ENCODE measurements around the gene PLD4.
"Not testable (repeated sequence)": the region's sequence is repeated elsewhere in the genome, so short reads cannot be mapped to it uniquely, and the experiment has no call there.

PLD4 gene

GRCh38 chr14:104898195-104898558, 26.5 kb upstream of the PLD4 start:
- DNase-seq (ENCODE audit: low read depth in 4 of 4, low spot score in 1 of 4): no peak

DNA sequence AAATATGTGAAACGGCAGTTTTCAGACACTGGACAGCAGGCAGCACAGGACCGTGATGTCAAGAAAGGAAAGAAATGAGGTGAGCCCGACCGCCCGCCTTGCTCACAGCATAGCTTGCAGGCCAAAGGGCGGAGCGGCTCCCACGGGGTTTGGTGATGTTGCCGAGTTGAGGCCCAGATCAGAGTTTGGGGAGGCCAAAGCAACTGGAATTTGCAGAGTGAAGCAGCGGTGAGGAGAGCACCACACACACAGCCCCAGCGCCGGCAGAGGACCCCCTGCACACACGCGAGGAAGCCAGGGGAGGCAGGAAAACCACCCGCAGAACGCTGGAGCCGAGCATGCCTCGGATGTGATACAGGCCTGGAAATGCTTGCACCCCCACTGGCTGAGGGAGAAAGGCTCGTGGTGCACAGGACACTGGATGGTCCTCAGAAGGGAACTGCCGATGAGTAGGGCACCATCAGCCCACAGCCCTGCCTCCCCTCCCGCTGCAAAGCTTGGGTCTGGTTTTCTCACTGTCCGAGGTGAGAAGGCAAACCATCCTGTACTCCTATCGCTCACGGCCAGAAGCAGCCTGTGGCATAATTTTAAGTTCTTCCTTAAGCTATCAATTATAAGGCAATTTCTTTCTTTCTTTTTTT, 25.7 kb upstream of the PLD4 start:
- no peak for DNase-seq (ENCODE audit: low read depth in 4 of 4, low spot score in 1 of 4)

DNA sequence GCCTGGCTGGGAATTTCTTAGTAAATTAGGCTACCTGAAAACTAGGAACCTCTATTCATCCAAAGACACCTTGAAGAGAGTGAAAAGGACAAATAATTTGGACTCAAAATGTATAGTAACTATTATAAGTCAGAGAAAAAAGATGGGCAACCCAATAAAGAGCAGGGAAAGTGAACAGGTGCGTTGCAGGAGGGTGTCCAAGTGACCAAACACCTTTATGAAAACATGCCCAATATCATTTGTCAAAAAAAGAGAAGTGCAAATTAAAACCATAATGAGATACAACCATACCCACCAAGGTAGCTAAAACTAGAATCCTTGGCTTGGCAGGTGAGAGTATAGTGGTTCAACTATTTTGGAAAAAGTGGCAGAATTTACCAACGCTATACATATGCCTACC, 24.9 kb upstream of the PLD4 start:
- DNase-seq (ENCODE audit: low read depth in 4 of 4, low spot score in 1 of 4): no peak

- no peak for DNase-seq (ENCODE audit: low read depth in 4 of 4, low spot score in 1 of 4)
Observed at GRCh38 chr14:104900639-104901512, 23.8 kb upstream of the PLD4 start.

DNA sequence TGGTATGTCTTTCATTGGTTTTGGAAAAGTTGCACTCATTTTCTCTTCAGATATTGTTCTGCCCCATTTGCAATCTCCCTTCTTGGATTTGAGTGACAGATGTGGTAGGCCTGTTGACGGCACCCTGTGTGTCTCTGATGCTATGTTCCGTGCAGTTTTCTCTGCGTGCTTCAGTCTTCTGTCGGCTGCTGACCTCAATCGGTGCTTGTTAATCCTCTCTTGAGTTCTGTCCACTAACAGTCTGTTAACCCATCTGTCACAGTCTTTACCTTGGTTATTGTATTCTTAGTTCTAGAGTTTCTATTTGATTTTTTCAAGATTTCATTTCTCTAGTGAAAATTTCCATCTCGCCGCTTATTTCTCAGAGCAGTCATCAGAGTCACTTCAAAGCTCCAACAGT, 20.7 kb upstream of the PLD4 start:
- DNase-seq (ENCODE audit: low read depth in 4 of 4, low spot score in 1 of 4): no peak

DNA sequence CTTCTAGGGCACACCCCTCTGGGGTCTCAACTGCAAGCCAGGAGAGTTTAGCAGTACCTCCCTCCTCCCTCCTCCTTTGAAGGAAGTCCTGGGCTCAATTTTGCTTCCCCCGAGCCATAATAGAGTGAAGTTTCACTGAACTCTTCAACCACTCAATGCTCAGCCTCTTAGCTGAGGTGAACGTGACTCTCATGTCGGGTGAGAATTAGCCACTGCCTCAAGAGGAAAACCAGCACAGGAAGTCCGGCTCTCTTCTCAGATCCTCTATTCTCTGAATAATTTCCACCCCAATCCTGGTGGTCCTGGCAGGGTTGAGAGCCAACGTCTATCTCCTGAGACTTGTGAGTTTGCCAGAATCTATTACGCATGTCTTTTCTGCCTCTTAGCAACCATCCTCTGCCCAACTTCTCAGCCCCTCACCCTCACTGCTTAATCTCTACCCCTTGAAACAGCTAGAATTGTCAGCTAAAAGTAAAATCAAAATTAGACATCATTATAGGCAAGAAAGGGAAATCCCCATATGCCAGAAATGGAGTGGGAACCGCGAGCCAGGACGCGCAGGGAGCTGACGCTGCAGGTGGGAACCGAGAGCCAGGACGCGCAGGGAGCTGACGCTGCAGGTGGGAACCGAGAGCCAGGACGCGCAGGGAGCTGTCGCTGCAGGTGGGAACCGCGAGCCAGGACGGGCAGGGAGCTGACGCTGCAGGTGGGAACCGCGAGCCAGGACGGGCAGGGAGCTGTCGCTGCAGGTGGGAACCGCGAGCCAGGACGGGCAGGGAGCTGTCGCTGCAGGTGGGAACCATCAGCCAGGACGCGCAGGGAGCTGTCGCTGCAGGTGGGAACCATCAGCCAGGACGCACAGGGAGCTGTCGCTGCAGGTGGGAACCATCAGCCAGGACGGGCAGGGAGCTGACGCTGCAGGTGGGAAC, 19.8 kb upstream of the PLD4 start:
- not testable (repeated sequence) for DNase-seq (ENCODE audit: low read depth in 4 of 4, low spot score in 1 of 4)

GRCh38 chr14:104905579-104905933, 19.1 kb upstream of the PLD4 start:
- not testable (repeated sequence) for DNase-seq (ENCODE audit: low read depth in 4 of 4, low spot score in 1 of 4)

- no peak for DNase-seq (ENCODE audit: low read depth in 4 of 4, low spot score in 1 of 4)
Observed at GRCh38 chr14:104908303-104908702, 16.4 kb upstream of the PLD4 start.

DNA sequence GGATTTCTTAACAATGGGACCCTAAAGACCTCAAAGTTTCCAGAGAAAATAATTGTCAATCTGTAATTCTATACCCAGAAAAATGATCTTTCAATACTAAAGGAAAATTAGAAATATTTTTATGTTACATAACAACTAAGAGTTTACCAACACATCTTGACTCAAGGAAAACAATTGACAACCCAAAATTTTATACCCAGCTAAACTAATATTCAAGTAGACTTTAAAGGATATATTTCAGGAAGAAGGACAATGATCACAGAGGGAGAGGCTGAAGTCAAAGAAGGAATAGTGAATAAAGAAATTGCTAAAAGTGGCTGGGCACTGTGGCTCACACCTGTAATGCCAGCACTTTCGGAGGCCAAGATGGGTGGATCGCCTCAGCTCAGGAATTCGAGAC, 12.6 kb upstream of the PLD4 start:
- no peak for DNase-seq (ENCODE audit: low read depth in 4 of 4, low spot score in 1 of 4)

- DNase-seq (ENCODE audit: low read depth in 4 of 4, low spot score in 1 of 4): no peak
Observed at GRCh38 chr14:104913435-104913834, 11.2 kb upstream of the PLD4 start.

GRCh38 chr14:104917116-104917515, 7.6 kb upstream of the PLD4 start:
- no peak for DNase-seq (ENCODE audit: low read depth in 4 of 4, low spot score in 1 of 4)

DNA sequence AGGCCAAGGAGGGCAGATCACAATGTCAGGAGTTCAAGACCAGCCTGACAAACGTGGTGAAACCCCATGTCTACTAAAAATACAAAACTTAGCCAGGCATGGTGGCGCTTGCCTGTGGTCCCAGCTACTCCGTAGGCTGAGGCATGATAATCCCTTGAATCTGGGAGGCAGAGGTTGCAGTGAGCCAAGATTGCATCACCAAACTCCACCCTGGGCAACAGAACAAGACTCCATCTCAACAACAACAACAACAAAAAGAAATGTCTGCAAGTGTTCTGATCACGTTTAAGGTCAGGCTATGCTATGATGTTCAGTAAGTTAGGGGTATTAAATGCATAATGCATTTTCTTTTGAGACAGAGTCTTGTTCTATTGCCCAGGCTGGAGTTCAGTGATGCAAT, 6.7 kb upstream of the PLD4 start:
- DNase-seq (ENCODE audit: low read depth in 4 of 4, low spot score in 1 of 4): no peak

- DNase-seq (ENCODE audit: low read depth in 4 of 4, low spot score in 1 of 4): not testable (repeated sequence)
Observed at GRCh38 chr14:104919152-104919992, 5.3 kb upstream of the PLD4 start.

DNA sequence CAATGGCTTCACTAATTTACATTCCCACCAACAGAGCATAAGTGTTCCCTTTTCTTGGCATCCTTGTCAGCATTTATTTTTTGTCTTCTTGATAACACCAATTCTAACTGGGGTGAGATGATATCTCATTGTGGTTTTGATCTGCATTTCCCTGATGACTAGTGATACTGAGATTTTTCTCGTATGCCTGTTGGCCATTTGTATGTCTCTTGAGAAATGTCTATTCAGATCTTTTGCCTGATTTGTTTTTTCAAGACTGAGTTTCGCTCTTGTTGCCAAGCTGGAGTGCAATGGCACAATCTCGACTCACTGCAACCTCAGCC, 4.7 kb upstream of the PLD4 start:
- DNase-seq (ENCODE audit: low read depth in 4 of 4, low spot score in 1 of 4): no peak

- no peak for DNase-seq (ENCODE audit: low read depth in 4 of 4, low spot score in 1 of 4)
Observed at GRCh38 chr14:104923640-104924420, 849 bp upstream of the PLD4 start.

GRCh38 chr14:104925214-104925854, 655 bp downstream of the PLD4 start:
- DNase-seq (ENCODE audit: low read depth in 4 of 4, low spot score in 1 of 4): no peak

GRCh38 chr14:104925855-104926609, 1.4 kb downstream of the PLD4 start:
- DNase-seq (ENCODE audit: low read depth in 4 of 4, low spot score in 1 of 4): no peak

- DNase-seq (ENCODE audit: low read depth in 4 of 4, low spot score in 1 of 4): no peak
Observed at GRCh38 chr14:104926619-104927431, 2.1 kb downstream of the PLD4 start.

All from stimulated activated CD4-positive, alpha-beta T cell treated with anti-CD3 and anti-CD28 coated beads, Interleukin-1b, Interleukin-23, amount 100 ng/mL, for 24 hours (primary cell).